Activated naive CD4-positive, alpha-beta T cell treated with anti-CD3 and anti-CD28 coated beads, Interleukin-2, amount 50 U/mL, for 72 hours (primary cell): ENCODE measurements around the gene SETD6. TPM values are rescaled to one million over a fixed set of nuclear protein-coding genes. Genes with fewer than 3 reads are reported as not detected.

Experiments used
- ATAC-seq, 2 donors: fragments of 150-1000 bp; cut with Tn5 transposase; 2 replicates each; pipeline ENCODE4 v1.10.0; 2021; ENCODE audit warnings: mild to moderate bottlenecking in 2 of 2, moderate library complexity in 2 of 2
- DNase-seq, 2 donors: peaks; one replicate each; pipeline ENCODE4 v3.0.0; 2021 to 2022; ENCODE audit warnings: low spot score in 2 of 2
- H3K27ac Mint-ChIP-seq, 2 donors: one replicate each; pipeline ENCODE4 v1.8.0; 2022; ENCODE audit warnings: mild to moderate bottlenecking in 2 of 2, mixed read lengths in 2 of 2
- H3K36me3 Mint-ChIP-seq, 2 donors: one replicate each; pipeline ENCODE4 v1.8.0; 2022; ENCODE audit warnings: mixed read lengths in 2 of 2
- H3K9me3 Mint-ChIP-seq, 2 donors: one replicate each; pipeline ENCODE4 v1.8.0; 2022; ENCODE audit warnings: mixed read lengths in 2 of 2
- total RNA-seq, 2 donors: library from RNA; stranded (reverse); gene quantifications; one replicate each; pipeline ENCODE4 v1.2.3, GENCODE V29; 2022

Gene SETD6, protein sequence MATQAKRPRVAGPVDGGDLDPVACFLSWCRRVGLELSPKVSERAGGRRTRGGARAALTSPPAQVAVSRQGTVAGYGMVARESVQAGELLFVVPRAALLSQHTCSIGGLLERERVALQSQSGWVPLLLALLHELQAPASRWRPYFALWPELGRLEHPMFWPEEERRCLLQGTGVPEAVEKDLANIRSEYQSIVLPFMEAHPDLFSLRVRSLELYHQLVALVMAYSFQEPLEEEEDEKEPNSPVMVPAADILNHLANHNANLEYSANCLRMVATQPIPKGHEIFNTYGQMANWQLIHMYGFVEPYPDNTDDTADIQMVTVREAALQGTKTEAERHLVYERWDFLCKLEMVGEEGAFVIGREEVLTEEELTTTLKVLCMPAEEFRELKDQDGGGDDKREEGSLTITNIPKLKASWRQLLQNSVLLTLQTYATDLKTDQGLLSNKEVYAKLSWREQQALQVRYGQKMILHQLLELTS
- total RNA-seq: 10 to 100 TPM; 10.6 to 13.9 TPM

DNA sequence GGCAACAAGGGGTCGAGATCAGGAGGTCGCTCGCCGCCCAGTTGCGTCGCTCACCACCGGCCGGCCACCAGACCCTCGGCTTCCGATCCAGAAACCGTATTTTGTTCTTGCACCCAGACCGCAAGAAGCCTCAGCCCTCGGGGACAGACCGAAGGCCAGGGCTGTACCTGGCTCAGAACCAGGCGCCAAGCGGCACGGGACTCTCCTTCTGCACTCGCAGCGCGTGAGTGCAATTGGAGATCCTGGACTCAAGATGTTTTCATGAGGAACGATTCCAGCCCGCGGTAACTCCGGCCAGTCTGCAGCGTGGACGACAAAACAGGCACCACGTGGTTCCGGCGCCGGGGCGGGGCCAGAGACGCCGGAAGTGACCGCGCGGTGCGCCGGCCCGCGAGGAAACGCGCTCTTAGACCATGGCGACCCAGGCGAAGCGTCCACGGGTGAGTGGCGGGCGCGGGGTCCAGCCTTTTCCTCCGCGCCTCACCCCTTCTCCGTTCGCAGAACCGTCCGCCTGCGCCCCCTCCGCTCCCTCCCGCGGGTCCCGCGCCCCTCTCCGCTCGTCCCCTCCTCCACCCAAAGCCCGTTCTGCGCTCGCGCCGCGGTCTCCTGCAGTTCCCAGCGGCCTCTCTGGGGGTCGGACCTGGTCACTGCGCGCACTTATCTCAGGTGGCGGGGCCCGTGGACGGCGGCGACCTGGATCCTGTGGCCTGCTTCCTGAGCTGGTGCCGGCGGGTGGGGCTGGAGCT is at the start of gene SETD6:
Gene SETD6, plus strand, starts transcription at position 393 of the 746 bp plus-strand sequence. Its CDS starts 21 bp downstream, at position 414.
- DNase-seq: peak; percentile 81 to 86
- Mint-ChIP-seq H3K9me3 (no peaks in the 10 kb centered on the region), H3K27ac (peak within 1 kb of the TSS; percentile 84 to 97), H3K36me3 (peaks cover 4 to 9% of the 10 kb centered on the region in 2 donors)
- ATAC-seq: peak; percentile 76 to 94

DNA sequence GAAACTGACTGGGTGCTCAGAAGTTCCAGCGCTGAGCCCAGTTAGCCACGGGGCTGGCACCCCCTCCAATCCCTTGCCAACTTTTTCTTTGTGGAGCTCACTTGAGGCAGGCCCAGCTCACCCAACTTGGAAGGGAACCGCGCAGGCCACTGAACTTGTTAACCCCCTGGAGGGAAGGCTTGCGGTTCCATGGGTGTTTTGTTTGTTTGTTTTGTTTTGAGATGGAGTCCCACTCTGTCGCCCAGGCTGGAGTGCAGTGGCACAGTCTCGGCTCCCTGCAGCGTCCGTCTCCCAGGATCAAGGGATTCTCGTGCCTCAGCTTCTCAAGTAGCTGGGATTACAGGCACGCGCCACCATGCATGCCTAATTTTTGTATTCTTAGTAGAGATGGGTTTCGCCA is 49.5 kb upstream of the SETD6 start:
- peaks cover 0 to 7% of the 10 kb centered on the region in 2 donors for H3K36me3 Mint-ChIP-seq
- ATAC-seq (no peak), DNase-seq (no peak)
- H3K27ac Mint-ChIP-seq: no peak overlapping the region
- H3K9me3 Mint-ChIP-seq: no peaks in the 10 kb centered on the region

DNA sequence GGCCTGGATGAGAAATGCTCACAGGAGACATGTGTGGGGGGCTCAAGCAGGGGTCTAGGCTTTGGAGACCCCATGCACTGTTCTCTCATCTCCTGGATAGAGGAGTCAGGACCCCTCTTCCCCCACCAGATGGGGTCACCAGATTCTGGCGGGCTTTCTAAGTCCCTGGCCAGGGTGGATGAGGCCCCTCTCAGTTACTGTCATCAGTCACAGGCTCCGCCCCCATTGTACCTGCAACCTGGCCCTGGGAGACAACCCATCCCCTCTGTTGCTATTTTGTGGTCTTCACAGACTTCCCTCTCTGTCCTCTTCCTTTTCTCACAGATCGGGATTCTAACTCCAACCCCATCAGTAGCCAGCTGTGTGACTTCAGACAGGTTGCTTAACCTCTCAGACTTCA is 48.9 kb upstream of the SETD6 start:
- Mint-ChIP-seq H3K36me3 (peaks cover 0 to 7% of the 10 kb centered on the region in 2 donors), H3K27ac (no peak overlapping the region), H3K9me3 (no peaks in the 10 kb centered on the region)
- DNase-seq (no peak), ATAC-seq (no peak)

DNA sequence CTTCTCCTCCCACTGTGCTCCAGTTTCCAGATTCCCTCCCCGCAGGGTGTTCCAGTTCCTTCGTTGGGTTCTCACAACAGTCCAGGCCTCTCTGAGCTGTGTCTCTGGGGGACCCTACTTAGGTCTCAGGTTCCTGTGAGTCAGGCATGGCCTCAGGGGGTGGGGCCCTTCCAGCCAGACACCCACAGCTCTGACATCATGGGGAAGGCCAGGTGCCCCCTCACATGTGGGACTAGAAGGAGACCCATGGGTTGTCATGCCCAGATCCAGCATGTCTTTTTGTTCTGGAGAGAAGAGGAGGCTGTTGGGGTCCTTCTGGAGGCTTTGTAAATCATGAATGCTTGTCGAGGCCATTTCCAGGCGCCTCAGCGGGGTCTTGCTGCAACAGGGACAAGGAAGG is 47.4 kb upstream of the SETD6 start:
- no peak for ATAC-seq
- peaks cover 0 to 7% of the 10 kb centered on the region in 2 donors for H3K36me3 Mint-ChIP-seq
- H3K27ac Mint-ChIP-seq: no peak overlapping the region
- DNase-seq: no peak
- H3K9me3 Mint-ChIP-seq: no peaks in the 10 kb centered on the region

DNA sequence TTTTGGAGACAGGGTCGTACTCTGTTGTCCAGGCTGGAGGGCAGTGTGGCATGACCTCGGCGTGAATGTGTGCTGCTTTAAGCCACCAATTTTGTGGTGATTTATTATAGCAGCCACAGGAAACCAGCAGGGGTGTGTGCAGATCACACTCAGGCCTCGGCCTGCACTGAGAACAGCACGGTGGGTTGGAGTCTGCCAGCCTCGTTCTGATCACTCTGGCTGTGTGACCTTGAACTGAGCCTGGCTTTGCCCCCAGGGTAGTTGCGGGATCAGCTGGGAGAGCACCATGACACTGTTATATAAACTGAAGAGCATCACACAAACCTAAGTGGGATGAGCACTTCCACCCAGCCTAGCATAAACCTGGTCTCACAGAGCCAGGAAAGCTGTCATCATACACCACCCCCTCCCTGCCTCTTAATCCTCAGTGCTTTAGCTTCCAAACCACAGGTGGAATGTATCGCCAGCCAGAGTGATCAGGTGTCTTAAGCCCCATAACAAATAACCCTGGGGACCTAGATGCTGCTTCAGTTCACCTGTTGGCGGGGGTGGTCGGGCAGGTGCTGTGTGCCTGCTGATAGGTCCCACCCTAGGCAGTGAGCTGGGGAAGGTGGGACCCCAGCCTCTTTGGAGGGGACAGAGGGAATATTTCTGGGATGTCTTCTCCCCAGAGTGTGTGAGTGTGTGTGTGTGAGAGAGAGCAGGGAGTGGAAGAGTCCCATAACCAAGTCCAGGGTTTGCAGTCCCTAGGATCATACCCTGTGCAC is 43.9 kb upstream of the SETD6 start:
- peak overlapping the region in 1 of 2 donors; percentile 57 for H3K27ac Mint-ChIP-seq
- DNase-seq (no peak), ATAC-seq (no peak)
- no peaks in the 10 kb centered on the region for H3K36me3 Mint-ChIP-seq
- H3K9me3 Mint-ChIP-seq: no peaks in the 10 kb centered on the region

DNA sequence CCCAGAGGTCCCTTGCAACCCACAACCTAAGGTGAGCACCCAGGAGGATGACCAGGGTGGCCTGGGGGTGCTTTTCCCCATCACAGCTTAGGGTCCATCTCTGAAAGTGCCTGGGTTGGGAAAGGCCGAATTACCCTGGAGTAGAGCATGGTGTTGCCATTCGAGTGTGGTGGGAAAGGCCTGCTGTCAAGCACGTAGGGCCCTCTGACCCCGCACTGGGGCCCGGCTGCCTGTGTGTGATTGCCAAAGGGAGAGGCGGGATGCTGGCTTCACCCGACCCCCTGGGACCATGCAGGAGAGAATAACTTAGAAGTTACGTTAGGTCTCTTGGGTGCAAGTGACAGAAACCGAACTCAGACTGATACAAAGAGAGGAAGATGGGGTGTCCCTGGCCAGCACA is 43.1 kb upstream of the SETD6 start:
- ATAC-seq (no peak), DNase-seq (no peak)
- no peak overlapping the region for H3K27ac Mint-ChIP-seq
- H3K36me3 Mint-ChIP-seq: no peaks in the 10 kb centered on the region
- no peaks in the 10 kb centered on the region for H3K9me3 Mint-ChIP-seq

DNA sequence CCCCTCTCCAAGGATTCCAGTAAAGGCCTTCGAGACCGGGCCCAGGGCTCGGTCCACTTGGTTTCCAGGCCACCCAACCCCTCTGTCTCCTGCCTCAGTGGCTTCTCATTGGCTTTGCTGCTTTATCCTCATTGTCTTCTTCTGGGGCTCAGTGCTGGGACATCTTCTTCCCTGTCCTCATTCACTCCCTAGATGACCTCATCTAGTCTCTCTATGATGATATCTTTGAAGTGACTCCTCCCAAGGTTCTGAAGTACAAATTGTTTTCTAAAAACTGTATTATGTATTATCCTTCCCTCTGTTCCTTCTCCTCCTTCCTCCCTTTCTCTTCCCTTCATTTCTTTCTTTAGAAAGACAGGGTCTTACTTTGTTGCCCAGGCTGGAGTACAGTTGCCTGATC is 42.5 kb upstream of the SETD6 start:
- no peak overlapping the region for H3K27ac Mint-ChIP-seq
- H3K9me3 Mint-ChIP-seq: no peaks in the 10 kb centered on the region
- no peak for DNase-seq
- ATAC-seq: no peak
- no peaks in the 10 kb centered on the region for H3K36me3 Mint-ChIP-seq

DNA sequence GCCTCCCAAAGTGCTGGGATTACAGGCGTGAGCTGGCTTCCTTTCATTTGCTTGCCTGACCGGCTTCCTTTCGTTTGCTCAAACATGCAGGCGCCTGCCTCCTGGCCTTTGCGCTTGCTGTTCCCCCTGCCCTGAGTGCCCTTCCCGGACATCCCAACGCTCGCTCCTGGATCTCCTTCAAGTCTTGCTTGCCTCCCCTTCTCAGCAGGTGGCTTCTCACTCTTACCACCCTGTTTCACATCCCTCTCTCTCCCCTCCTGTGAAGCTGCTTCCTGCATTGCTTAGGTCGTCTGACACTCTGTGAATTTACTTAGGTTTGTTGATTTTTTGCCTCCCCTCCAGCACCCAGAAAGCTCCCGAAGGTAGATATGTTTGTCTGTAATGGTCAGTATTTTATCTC is 41.0 kb upstream of the SETD6 start:
- no peaks in the 10 kb centered on the region for H3K9me3 Mint-ChIP-seq
- H3K27ac Mint-ChIP-seq: no peak overlapping the region
- ATAC-seq (no peak), DNase-seq (no peak)
- H3K36me3 Mint-ChIP-seq: no peaks in the 10 kb centered on the region

DNA sequence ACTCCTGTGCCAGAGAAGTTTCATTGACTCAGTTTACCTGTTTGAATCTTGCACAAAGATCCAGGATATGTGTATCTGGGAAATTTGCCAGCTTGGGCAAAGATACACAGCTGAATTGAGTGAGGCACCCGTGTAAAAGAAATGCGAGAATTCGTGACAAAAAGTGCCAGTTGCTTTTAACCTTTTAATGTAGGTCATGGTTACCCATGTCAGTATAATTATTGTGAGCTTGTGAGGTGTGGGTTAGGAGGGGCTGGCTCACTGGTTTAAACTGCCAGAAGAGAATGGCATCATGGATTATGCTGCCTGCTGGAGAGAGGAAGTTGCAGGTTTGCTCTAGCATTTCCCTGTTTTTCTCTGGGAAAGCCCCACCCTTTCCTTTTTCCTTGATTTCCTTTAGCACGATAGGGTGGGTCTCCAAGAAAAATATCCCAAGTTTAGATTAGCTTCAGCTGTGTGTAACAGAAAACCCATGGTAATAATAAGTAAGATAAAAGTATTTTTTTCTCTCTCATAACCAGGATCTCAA is 40.2 kb upstream of the SETD6 start:
- Mint-ChIP-seq H3K36me3 (no peaks in the 10 kb centered on the region), H3K27ac (no peak overlapping the region), H3K9me3 (no peaks in the 10 kb centered on the region)
- DNase-seq (no peak), ATAC-seq (no peak)

DNA sequence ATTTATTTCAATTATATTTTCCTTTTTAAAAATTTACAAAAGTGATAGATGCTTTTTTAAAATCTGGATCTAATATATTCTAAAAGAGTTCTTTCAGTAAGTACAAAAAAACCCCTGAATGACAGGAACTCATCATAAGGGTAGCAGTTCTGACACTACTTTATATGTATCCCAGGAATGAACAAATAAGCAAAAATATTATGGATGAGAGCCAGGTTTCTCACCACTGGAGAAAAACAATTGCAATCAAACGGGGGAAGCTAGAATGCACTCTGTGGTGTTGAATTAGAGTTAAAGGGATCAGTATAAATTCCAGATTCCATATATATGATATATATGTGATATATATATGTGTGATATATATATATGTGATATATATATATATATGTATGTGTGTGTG is 38.5 kb upstream of the SETD6 start:
- H3K27ac Mint-ChIP-seq: no peak overlapping the region
- H3K36me3 Mint-ChIP-seq: no peaks in the 10 kb centered on the region
- ATAC-seq (no peak), DNase-seq (no peak)
- no peaks in the 10 kb centered on the region for H3K9me3 Mint-ChIP-seq

DNA sequence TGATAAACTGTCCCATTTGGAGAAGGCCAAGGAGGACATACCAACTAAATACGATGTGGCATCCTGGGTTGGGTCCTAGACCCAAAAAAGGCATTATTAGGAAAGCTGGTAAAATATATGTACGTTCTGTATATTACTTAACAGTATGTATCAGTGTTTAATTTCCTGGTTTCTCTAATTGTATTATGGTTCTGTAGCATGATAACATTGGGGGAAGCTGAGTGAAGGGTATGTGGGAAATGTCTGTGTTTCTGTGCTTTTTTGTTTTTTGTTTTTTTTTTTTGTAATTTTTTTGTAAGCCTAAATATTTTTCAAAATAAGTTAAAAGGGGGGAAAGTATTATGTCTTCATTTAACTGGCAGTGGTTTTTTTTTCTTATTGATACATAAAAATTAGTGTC is 36.9 kb upstream of the SETD6 start:
- no peak for ATAC-seq
- no peak overlapping the region for H3K27ac Mint-ChIP-seq
- no peaks in the 10 kb centered on the region for H3K36me3 Mint-ChIP-seq
- H3K9me3 Mint-ChIP-seq: no peaks in the 10 kb centered on the region
- no peak for DNase-seq

DNA sequence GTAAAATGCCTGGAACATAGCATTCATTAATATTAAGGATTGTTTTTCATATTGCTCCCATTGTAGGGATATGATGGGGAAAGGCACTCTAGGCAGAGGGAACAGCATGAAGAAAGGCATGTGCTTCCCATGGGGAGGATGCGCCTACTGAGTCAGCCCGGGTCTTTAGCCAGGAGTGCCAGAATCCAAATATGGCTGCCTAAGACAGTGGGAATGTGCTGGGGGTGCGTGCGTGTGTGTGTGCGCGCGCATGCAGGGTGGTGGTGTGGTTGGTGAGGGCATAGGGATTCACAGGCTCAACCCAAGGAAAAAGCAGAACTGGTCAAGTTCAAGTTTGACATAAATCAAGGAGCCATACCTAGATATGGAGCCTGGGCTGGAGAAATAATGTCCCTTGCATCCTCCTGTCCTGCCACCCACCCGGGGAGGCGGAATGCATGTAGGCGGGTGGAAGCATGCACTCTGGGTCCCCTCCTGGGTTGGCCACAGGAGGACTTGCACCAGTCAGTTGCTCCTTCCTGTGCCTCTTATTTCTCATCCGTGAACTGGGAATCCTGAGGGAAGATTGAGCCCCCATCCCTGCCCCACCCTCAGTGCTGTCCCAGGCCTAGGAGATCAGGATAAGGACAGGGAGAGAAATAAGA is 34.0 kb upstream of the SETD6 start:
- Mint-ChIP-seq H3K36me3 (no peaks in the 10 kb centered on the region), H3K9me3 (no peaks in the 10 kb centered on the region), H3K27ac (no peak overlapping the region)
- ATAC-seq (no peak), DNase-seq (no peak)

DNA sequence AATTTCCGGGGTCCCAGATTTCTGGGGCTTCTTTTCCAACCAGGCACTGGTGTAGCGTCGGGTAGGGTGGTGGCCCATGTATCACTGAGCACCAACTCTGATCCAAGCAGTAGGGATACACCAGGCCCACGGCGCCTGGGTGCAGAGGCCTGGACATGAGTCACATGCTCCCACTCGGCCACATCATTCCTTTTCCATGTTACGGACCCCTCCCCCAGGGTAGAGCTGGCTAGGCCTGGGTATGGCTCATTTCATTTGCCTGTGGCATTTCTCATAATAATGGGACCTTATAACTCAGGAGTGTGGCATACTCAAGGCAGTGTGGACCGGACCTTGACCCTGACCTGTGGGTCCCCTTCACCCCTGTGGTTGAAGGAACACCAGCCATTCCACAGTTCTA is 33.4 kb upstream of the SETD6 start:
- no peak overlapping the region for H3K27ac Mint-ChIP-seq
- no peaks in the 10 kb centered on the region for H3K9me3 Mint-ChIP-seq
- DNase-seq (no peak), ATAC-seq (no peak)
- no peaks in the 10 kb centered on the region for H3K36me3 Mint-ChIP-seq

DNA sequence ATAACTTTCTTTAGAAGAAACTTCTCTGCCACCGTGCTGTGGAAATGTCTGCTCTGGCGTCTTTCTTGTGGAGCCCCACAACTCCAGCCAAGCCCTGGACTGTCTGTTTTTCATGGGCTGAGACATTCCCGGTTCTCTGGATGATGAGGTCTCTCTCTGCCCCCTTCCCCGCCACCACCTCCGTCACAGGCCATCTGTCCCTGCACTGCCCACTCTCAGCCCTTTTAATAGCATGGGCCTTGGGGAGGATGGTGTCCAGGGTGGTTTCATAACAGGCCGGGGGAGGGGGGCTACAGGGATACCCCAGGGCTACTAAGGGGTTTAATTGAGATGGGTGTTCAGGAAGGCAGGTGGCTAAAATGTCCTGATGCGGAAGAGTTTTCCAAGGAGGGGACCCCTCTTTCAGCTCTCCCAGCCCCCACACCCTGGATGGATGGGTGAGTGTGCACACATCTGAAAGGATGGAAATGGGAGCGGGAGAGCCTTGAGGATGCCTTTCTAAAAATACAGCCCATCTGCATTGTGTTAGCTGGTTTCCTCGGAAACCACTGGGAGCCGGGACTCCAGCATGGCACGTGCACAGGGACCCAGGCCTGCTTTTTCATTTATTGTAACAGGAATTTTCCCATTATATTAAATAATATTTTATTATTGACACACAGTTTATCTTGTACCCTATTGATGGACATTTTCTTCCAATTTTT is 30.0 kb upstream of the SETD6 start:
- no peaks in the 10 kb centered on the region for H3K36me3 Mint-ChIP-seq
- DNase-seq (no peak), ATAC-seq (no peak)
- no peak overlapping the region for H3K27ac Mint-ChIP-seq
- H3K9me3 Mint-ChIP-seq: no peaks in the 10 kb centered on the region

DNA sequence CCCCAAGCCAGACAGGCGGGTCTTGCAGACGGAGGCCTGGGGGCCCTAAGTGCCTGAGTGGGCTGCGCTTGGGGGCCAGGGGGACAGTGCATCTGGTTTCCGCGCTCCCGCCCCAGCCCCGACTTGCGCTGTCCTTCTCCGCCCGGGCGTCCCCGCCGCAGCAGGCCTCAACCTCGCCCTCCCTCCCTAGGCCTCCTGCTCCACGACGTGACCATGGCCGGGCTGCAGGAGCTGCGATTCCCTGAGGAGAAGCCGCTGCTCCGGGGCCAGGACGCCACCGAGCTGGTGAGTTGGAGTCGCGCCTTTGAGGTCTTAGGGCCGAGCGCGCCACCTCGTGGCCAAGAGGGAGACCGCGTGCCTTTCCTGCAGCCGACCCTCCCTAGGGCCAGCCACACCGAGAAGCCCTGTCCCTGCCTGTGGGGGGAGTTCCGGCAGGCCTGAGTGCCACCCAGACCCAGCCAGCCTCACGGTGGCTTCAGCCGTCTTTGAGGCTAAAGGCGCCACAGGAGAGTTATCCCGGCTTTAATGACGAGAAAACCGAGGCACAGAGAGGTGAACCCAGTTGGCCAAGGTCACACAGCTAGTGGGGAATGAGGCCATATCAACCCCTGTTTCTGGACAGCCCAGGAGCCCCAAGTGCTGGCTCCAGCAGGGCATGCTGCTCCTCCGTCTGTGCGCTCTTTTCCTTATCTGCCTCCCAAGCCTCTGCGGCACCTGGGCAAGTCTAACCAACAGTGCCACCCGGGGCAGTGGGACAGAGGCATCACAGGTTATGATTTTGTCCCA is 27.6 kb upstream of the SETD6 start:
- H3K9me3 Mint-ChIP-seq: no peaks in the 10 kb centered on the region
- DNase-seq (peak; percentile 72 to 81), ATAC-seq (peak; percentile 90 to 91)
- H3K27ac Mint-ChIP-seq: no peak overlapping the region
- no peaks in the 10 kb centered on the region for H3K36me3 Mint-ChIP-seq
